ENCODE data around the gene CAMK1D.

CAMK1D gene

DNA sequence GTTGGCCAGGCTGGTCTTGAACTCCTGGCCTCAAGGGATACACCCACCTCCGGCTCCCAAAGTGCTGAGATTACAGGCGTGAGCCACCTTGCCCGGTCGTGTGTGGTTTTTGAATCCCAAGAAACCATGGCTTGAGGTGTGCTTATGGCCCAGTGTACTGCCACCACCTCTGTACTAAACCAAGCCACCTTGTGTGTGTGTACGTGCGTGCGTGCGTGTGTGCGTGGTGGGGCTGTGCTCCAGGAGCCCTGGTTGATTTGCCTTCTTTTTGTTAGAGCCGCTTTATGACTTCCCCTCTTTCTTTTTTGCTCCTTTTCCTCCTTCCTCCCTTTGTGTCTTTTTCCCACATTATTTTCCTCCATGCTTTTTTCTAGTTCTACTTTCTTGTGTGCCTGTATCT is 121.4 kb downstream of the CAMK1D start:
- Histone ChIP-seq H3K79me2 (ENCODE audit: control insufficient read depth, low read length) (peaks cover 88% of the 10 kb centered on the region), H3K4me2 (ENCODE audit: low read length) (no peak overlapping the region), H3K4me1 (ENCODE audit: control insufficient read depth, low read length) (no peaks in the 10 kb centered on the region), H3K9me3 (ENCODE audit: control insufficient read depth, insufficient read depth, low read length) (no peaks in the 10 kb centered on the region), H3K9me2 (replicated peaks; ENCODE audit: control insufficient read depth, low read length) (no peaks in the 10 kb centered on the region), H3K27me3 (ENCODE audit: control insufficient read depth, low read length) (no peaks in the 10 kb centered on the region), H3K27ac (ENCODE audit: low read depth, low read length) (no peak overlapping the region), H3K4me3 (ENCODE audit: low read length) (no peak overlapping the region), H4K20me1 (ENCODE audit: control insufficient read depth, insufficient read depth, low read depth, low read length) (peaks cover 30% of the 10 kb centered on the region; the same call in 1 of the 2 replicates), H3K36me3 (ENCODE audit: control insufficient read depth, low read length) (no peaks in the 10 kb centered on the region; the same call in 1 of the 2 replicates), H3F3A (ENCODE audit: control insufficient read depth, insufficient read depth) (no peaks in the 10 kb centered on the region)
- TF ChIP-seq, protein P1, sequence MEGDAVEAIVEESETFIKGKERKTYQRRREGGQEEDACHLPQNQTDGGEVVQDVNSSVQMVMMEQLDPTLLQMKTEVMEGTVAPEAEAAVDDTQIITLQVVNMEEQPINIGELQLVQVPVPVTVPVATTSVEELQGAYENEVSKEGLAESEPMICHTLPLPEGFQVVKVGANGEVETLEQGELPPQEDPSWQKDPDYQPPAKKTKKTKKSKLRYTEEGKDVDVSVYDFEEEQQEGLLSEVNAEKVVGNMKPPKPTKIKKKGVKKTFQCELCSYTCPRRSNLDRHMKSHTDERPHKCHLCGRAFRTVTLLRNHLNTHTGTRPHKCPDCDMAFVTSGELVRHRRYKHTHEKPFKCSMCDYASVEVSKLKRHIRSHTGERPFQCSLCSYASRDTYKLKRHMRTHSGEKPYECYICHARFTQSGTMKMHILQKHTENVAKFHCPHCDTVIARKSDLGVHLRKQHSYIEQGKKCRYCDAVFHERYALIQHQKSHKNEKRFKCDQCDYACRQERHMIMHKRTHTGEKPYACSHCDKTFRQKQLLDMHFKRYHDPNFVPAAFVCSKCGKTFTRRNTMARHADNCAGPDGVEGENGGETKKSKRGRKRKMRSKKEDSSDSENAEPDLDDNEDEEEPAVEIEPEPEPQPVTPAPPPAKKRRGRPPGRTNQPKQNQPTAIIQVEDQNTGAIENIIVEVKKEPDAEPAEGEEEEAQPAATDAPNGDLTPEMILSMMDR (IDR thresholded peaks at IDR 0.05; ENCODE audit: low read depth, low read length, poor library complexity, severe bottlenecking), result no peak
- no peak for TF ChIP-seq EZH2phosphoT487 (IDR thresholded peaks at IDR 0.05; ENCODE audit: borderline replicate concordance, low read length)

DNA sequence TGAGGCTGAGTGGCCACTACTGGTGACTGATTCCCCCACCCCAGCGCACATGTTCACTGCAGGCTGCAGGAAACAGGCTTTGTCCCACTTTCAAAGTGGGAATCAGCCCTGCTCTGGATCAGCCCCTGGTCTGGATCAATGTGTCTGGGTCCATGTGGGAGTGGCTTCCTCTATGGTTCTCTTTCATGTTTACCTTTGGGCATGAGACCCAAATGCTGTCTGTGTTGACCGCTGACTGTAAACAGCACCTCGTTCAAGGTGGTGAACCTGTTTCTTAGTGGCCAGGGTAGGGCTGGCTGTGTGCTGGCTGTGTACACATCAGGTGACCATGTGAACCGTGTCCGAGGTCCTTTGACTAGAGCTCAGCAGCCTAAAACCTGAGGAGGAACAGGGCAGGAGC is 121.8 kb downstream of the CAMK1D start:
- TF ChIP-seq EZH2phosphoT487 (IDR thresholded peaks at IDR 0.05; ENCODE audit: borderline replicate concordance, low read length), result no peak
- TF ChIP-seq, protein P1 (IDR thresholded peaks at IDR 0.05; ENCODE audit: low read depth, low read length, poor library complexity, severe bottlenecking), result no peak
- no peaks in the 10 kb centered on the region for H3K27me3 ChIP-seq (ENCODE audit: control insufficient read depth, low read length)
- H3K4me2 ChIP-seq (ENCODE audit: low read length), result no peak overlapping the region
- peaks cover 30% of the 10 kb centered on the region; the same call in 1 of the 2 replicates for H4K20me1 ChIP-seq (ENCODE audit: control insufficient read depth, insufficient read depth, low read depth, low read length)
- peaks cover 85% of the 10 kb centered on the region for H3K79me2 ChIP-seq (ENCODE audit: control insufficient read depth, low read length)
- H3F3A ChIP-seq (ENCODE audit: control insufficient read depth, insufficient read depth), result no peaks in the 10 kb centered on the region
- no peaks in the 10 kb centered on the region for H3K9me3 ChIP-seq (ENCODE audit: control insufficient read depth, insufficient read depth, low read length)
- no peaks in the 10 kb centered on the region for H3K4me1 ChIP-seq (ENCODE audit: control insufficient read depth, low read length)
- H3K36me3 ChIP-seq (ENCODE audit: control insufficient read depth, low read length), result no peaks in the 10 kb centered on the region; the same call in 1 of the 2 replicates
- no peaks in the 10 kb centered on the region for H3K9me2 ChIP-seq (replicated peaks; ENCODE audit: control insufficient read depth, low read length)
- no peak overlapping the region for H3K4me3 ChIP-seq (ENCODE audit: low read length)
- no peak overlapping the region for H3K27ac ChIP-seq (ENCODE audit: low read depth, low read length)

DNA sequence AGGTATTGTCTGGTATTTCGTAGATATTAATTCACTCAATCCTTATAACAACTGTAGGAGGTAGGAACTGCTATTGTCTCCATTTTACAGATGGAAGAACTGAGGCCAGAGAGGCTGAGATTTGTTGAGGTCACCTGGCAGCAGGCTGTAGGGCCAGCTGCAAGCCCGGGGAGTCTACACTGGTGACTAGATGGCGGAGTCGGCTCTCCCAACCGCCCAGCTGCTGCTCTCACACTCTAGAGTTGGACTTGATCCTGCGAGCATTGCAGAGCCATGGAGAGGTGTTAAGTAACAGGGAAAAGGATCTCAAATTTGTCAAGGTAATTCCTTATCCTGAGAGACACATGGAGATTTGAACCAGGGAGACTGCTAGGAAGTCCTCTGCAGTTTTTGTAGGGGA is 124.1 kb downstream of the CAMK1D start:
- Histone ChIP-seq H3K79me2 (ENCODE audit: control insufficient read depth, low read length) (peaks cover 82% of the 10 kb centered on the region), H3K9me3 (ENCODE audit: control insufficient read depth, insufficient read depth, low read length) (no peaks in the 10 kb centered on the region), H3K27ac (ENCODE audit: low read depth, low read length) (no peak overlapping the region), H3K27me3 (ENCODE audit: control insufficient read depth, low read length) (no peaks in the 10 kb centered on the region), H3K36me3 (ENCODE audit: control insufficient read depth, low read length) (no peaks in the 10 kb centered on the region; the same call in 1 of the 2 replicates), H3K9me2 (replicated peaks; ENCODE audit: control insufficient read depth, low read length) (no peaks in the 10 kb centered on the region), H4K20me1 (ENCODE audit: control insufficient read depth, insufficient read depth, low read depth, low read length) (peaks cover 17% of the 10 kb centered on the region; the same call in 1 of the 2 replicates), H3K4me2 (ENCODE audit: low read length) (no peak overlapping the region), H3K4me3 (ENCODE audit: low read length) (no peak overlapping the region), H3F3A (ENCODE audit: control insufficient read depth, insufficient read depth) (no peaks in the 10 kb centered on the region), H3K4me1 (ENCODE audit: control insufficient read depth, low read length) (no peaks in the 10 kb centered on the region)
- TF ChIP-seq EZH2phosphoT487 (IDR thresholded peaks at IDR 0.05; ENCODE audit: borderline replicate concordance, low read length), result no peak
- TF ChIP-seq, protein P1 (IDR thresholded peaks at IDR 0.05; ENCODE audit: low read depth, low read length, poor library complexity, severe bottlenecking), result no peak

Data from DOHH2 (cell line).